GM12875 (cell line): ENCODE data around the gene FAM117B.
"Not testable (repeated sequence)": the region's sequence is repeated elsewhere in the genome, so short reads cannot be mapped to it uniquely, and the experiment has no call there.

Source experiments
- H3K4me3 ChIP-seq: one replicate; pipeline ENCODE4 v1.5.1; 2011; ENCODE audit warnings: low read depth, low read length, control low read depth
- TF ChIP-seq, protein P1 (sequence below): IDR thresholded peaks from 2 replicates; pipeline ENCODE4 v1.5.1; 2011; ENCODE audit warnings: low read depth, mild to moderate bottlenecking, control low read depth, inconsistent platforms, low read length, moderate library complexity, borderline replicate concordance; ENCODE audit not compliant: insufficient read depth

FAM117B gene

DNA sequence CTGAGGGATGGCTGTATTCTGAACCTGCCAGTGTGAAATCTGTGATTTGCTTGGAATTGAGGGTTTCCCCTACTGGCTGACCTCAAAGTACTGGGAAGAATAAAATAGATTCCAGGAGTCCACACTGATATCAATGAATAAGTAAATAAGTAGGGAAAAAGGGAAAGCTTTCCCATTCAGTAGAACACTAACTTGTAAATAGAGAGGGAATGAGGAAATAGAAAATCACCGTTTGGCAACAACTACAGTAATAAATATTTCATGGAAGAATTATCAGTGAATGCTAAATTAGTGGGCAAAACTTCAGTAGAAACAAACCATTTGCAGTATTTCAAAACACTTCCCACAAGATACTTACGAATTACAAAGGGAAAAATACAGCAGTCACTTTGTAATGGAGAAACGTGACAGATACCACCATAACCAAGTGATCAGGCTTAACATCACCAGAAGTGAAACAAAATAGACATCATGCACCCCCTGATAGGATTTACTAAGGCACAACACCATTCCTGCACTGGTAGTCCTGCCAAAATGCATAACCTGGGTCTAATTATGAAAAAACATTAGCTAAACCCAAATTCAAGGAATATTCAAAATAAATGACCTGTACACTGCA is 148.3 kb downstream of the FAM117B start:
- TF ChIP-seq, protein P1, sequence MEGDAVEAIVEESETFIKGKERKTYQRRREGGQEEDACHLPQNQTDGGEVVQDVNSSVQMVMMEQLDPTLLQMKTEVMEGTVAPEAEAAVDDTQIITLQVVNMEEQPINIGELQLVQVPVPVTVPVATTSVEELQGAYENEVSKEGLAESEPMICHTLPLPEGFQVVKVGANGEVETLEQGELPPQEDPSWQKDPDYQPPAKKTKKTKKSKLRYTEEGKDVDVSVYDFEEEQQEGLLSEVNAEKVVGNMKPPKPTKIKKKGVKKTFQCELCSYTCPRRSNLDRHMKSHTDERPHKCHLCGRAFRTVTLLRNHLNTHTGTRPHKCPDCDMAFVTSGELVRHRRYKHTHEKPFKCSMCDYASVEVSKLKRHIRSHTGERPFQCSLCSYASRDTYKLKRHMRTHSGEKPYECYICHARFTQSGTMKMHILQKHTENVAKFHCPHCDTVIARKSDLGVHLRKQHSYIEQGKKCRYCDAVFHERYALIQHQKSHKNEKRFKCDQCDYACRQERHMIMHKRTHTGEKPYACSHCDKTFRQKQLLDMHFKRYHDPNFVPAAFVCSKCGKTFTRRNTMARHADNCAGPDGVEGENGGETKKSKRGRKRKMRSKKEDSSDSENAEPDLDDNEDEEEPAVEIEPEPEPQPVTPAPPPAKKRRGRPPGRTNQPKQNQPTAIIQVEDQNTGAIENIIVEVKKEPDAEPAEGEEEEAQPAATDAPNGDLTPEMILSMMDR = no peak
- no peak overlapping the region for H3K4me3 ChIP-seq

GRCh38 chr2:202786842-202787241 is 152.1 kb downstream of the FAM117B start:
- TF ChIP-seq, protein P1 = no peak
- H3K4me3 ChIP-seq = no peak overlapping the region

- TF ChIP-seq, protein P1 = no peak
- no peak overlapping the region for H3K4me3 ChIP-seq
Measured at GRCh38 chr2:202790676-202791075, 155.9 kb downstream of the FAM117B start.

- TF ChIP-seq, protein P1 = no peak
- H3K4me3 ChIP-seq = no peak overlapping the region
Measured at GRCh38 chr2:202797944-202798343, 163.2 kb downstream of the FAM117B start.

DNA sequence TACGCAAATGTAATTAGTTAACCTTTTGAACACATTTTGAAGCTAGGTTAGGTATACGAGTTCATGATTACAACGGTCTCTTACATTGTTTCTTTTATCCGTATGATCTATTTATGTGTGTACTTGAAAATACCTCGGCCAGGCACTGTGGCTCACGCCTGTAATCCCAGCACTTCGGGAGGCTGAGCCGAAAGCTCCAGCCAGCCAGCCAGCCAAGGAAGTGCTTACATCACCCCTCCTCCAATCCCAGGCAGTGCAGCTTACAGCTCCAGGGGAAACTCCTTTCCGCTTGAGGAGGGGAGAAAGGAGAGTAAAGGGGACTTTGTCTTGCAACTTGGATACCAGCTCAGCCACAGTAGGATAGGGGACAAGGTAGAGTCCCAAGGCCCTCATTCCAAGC is 171.1 kb downstream of the FAM117B start:
- not testable (repeated sequence) for H3K4me3 ChIP-seq

DNA sequence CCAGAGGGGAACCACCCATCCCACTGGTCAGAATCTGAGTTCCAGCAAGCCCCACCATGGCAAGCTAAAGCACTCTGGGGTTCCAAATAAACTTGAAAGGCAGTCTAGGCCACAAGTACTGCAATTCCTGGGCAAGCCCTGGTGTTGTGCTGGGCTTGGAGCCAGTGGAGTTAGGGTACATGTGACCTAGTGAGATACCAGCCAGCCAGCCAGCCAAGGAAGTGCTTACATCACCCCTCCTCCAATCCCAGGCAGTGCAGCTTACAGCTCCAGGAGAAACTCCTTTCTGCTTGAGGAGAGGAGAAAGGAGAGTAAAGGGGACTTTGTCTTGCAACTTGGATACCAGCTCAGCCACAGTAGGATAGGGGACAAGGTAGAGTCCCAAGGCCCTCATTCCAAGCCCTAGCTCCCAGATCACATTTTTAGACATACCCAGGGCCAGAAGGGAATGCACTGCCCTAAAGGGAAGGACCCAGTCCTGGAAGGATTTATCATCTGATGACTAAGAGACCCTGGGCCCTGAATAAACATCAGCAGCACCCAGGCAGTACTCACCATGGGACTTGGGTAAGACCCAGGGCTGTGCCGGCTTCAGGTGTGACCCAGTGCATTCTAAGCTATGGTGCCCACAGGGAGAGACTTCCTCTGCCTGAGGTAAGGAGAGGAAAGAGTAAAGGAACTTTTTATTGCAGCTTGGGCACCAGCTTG is 172.8 kb downstream of the FAM117B start:
- not testable (repeated sequence) for H3K4me3 ChIP-seq

DNA sequence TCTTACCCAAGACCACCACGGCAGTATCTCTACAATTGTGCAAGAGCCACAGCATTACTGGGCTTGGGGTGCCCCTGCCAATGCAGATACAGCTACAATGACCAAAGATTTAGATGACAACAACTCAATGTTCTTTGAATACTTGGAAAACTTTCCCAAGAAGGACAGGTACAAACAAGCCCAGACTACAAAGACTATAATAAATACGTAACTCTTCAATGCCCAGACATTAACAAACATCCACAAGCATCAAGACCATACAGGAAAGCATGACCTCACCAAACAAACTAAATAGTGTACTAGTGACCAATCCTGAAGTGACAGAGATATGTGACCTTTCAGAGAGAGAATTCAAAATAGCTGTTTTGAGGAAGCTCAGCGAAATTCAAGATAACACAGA is 174.0 kb downstream of the FAM117B start:
- H3K4me3 ChIP-seq = no peak overlapping the region
- TF ChIP-seq, protein P1 = no peak

DNA sequence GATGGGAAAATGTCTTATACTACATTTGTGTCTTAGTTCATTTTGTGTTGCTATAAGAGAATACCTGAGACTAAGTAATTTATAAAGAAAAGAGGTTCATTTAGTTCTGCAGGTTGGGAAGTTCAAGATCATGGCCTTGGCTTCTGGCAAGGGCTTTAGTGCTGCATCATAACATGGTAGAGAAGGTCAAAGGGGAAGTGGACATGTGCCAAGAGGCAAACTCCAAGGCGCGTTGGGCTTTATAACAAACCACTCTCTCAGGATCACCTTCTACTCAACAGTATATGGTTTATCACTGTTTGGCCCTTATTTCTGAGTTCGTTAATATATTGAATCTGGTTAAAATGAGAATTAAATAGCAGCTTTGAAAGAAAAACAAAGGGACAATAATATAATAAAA is 178.6 kb downstream of the FAM117B start:
- TF ChIP-seq, protein P1 = no peak
- H3K4me3 ChIP-seq = no peak overlapping the region
